PFSK-1 (cell line): ENCODE results near the gene INPP4A. TPM values are rescaled to one million over a fixed set of nuclear protein-coding genes. Genes with fewer than 3 reads are reported as not detected.

ENCODE experiments used
- FOXP2 ChIP-seq: optimal IDR thresholded peaks from 2 replicates; pipeline ENCODE3; 2011; ENCODE audit warnings: borderline replicate concordance, control low read depth, inconsistent platforms; ENCODE audit not compliant: insufficient read depth; ENCODE audit errors: extremely low read length, extremely low read depth
- POLR2AphosphoS5 ChIP-seq: IDR thresholded peaks from 2 replicates; pipeline ENCODE4 v1.6.1; 2012; ENCODE audit warnings: low read depth, mild to moderate bottlenecking, control low read depth, low read length, moderate library complexity
- SIN3A ChIP-seq: IDR thresholded peaks from 2 replicates; pipeline ENCODE4 v1.6.1; 2012; ENCODE audit warnings: mild to moderate bottlenecking, low read length, moderate library complexity, borderline replicate concordance; ENCODE audit not compliant: insufficient read depth
- TAF1 ChIP-seq: IDR thresholded peaks from 2 replicates; pipeline ENCODE4 v1.6.1; 2012; ENCODE audit warnings: low read length, control low read depth, borderline replicate concordance; ENCODE audit not compliant: insufficient read depth
- polyA plus RNA-seq: library from polyadenylated mRNA; unstranded; fragments of >200 nt; gene quantifications from one replicate; pipeline ENCODE4 v1.2.1, GENCODE V29; 2012; ENCODE audit warnings: low read depth, missing spikeins; ENCODE audit not compliant: insufficient read length
- TF ChIP-seq, protein P1 (sequence below), 2 experiments: IDR thresholded peaks; 2 replicates each; pipeline versions ENCODE4 v1.6.1 to v1.8.0; 2011 to 2012; ENCODE audit warnings: low read depth in 2 of 2, low read length in 2 of 2, control low read depth in 1 of 2, inconsistent platforms in 1 of 2, mild to moderate bottlenecking in 1 of 2, moderate library complexity in 1 of 2; ENCODE audit not compliant: insufficient read depth in 1 of 2

The INPP4A gene
- polyA plus RNA-seq = 16.7 TPM

DNA sequence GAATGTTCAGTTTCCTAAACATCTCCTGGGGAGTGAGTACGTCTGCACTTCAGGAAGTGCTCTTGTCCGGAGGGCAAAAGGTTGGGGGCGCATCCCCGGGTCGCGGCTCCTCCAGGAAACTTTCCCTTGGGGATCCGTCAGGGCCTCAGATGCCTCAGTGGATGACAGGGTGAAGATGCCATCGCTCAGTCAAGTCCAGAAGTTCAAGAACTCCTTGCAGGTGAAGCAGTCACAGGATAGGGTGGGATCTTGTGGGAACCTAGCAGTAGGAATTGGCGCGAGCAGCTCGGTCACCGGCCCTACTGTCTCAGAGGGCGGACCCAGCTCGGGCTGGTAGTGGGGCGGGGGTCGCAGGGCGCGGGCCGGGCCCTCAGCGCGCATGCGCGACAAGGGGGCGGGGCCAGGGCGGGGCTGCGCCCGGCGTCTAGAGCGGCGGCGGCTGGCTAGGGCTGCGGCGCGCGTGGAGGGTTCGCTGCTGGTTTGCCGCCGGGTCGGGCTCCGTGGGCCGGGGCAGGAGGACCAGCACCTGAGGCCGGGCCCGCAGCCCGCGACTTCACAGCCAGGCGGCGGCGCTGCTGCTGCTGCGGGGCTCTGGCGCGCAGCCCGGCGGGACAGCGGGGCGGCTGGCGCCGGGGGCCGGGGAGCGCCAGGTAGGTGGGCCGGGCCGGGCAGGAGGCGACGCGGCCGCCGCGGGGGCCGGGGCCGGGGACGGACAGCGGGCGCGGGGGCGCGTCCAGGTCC lies at the start of gene INPP4A:
TSS of gene INPP4A (plus strand) at position 423 of the 741 bp plus-strand sequence. CDS start 75,191 bp downstream, outside the sequence.
- TF ChIP-seq SIN3A = 0 out of 2 replicates have a peak, but pooled peaks have one; percentile 21
- TF ChIP-seq POLR2AphosphoS5 = peak; percentile 57
- peak; percentile 28; the same call in 1 of the 2 replicates for TF ChIP-seq TAF1
- TF ChIP-seq, protein P1, sequence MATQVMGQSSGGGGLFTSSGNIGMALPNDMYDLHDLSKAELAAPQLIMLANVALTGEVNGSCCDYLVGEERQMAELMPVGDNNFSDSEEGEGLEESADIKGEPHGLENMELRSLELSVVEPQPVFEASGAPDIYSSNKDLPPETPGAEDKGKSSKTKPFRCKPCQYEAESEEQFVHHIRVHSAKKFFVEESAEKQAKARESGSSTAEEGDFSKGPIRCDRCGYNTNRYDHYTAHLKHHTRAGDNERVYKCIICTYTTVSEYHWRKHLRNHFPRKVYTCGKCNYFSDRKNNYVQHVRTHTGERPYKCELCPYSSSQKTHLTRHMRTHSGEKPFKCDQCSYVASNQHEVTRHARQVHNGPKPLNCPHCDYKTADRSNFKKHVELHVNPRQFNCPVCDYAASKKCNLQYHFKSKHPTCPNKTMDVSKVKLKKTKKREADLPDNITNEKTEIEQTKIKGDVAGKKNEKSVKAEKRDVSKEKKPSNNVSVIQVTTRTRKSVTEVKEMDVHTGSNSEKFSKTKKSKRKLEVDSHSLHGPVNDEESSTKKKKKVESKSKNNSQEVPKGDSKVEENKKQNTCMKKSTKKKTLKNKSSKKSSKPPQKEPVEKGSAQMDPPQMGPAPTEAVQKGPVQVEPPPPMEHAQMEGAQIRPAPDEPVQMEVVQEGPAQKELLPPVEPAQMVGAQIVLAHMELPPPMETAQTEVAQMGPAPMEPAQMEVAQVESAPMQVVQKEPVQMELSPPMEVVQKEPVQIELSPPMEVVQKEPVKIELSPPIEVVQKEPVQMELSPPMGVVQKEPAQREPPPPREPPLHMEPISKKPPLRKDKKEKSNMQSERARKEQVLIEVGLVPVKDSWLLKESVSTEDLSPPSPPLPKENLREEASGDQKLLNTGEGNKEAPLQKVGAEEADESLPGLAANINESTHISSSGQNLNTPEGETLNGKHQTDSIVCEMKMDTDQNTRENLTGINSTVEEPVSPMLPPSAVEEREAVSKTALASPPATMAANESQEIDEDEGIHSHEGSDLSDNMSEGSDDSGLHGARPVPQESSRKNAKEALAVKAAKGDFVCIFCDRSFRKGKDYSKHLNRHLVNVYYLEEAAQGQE (IDR thresholded peaks at IDR 0.05; ENCODE audit: insufficient read depth in 1 of 2, low read depth in 2 of 2, low read length in 2 of 2) = no peak
- TF ChIP-seq FOXP2 = peak; percentile 24

DNA sequence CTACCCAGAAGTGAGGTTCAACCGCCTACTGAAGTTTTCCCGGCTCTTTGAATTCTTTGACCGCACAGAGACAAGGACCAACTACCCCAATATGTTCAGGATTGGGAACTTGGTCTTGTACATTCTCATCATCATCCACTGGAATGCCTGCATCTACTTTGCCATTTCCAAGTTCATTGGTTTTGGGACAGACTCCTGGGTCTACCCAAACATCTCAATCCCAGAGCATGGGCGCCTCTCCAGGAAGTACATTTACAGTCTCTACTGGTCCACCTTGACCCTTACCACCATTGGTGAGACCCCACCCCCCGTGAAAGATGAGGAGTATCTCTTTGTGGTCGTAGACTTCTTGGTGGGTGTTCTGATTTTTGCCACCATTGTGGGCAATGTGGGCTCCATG lies 48.7 kb upstream of the INPP4A start:
- TF ChIP-seq SIN3A (no peak), POLR2AphosphoS5 (no peak), TAF1 (no peak), FOXP2 (no peak)
- TF ChIP-seq, protein P1 (IDR thresholded peaks at IDR 0.05; ENCODE audit: insufficient read depth in 1 of 2, low read depth in 2 of 2, low read length in 2 of 2) = no peak

DNA sequence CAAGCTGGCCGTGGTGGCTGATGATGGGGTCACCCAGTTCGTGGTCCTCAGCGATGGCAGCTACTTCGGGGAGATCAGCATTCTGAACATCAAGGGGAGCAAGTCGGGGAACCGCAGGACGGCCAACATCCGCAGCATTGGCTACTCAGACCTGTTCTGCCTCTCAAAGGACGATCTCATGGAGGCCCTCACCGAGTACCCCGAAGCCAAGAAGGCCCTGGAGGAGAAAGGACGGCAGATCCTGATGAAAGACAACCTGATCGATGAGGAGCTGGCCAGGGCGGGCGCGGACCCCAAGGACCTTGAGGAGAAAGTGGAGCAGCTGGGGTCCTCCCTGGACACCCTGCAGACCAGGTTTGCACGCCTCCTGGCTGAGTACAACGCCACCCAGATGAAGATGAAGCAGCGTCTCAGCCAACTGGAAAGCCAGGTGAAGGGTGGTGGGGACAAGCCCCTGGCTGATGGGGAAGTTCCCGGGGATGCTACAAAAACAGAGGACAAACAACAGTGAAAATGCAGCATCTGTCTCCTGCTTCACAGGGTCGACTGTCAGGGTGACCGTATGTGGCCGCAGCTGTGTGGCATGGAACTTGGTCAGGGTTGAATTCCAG lies 47.8 kb upstream of the INPP4A start:
- no peak for TF ChIP-seq SIN3A
- TF ChIP-seq TAF1 = no peak
- TF ChIP-seq, protein P1 (IDR thresholded peaks at IDR 0.05; ENCODE audit: insufficient read depth in 1 of 2, low read depth in 2 of 2, low read length in 2 of 2) = no peak
- TF ChIP-seq FOXP2 = no peak
- TF ChIP-seq POLR2AphosphoS5 = no peak

DNA sequence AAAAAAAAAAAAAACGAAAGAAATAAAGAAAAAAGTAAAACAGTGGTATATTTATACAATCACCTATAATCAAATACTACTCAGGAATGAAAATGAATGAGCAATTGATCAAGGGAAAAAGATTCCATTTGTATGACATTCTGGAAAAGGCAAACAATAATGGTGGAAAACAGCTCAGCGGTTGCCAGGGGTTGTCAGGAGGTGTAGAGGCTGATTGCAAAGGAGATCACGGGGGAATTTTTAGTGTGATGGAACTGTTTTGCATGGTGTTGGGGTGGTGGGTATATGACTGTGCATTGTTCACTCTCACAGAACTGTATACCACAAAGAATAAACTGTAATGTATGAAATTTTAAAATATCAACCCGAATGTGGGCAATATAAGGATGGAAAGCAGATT lies 45.5 kb upstream of the INPP4A start:
- TF ChIP-seq TAF1 (no peak), POLR2AphosphoS5 (no peak), FOXP2 (no peak), SIN3A (no peak)
- TF ChIP-seq, protein P1 (IDR thresholded peaks at IDR 0.05; ENCODE audit: insufficient read depth in 1 of 2, low read depth in 2 of 2, low read length in 2 of 2) = no peak
